Keratinocyte (primary cell): ENCODE results near the gene VAX1. TPM values are rescaled to one million over a fixed set of nuclear protein-coding genes. Genes with fewer than 3 reads are reported as not detected.

Experiments used
- DNase-seq: peaks from one replicate; pipeline ENCODE4 v3.0.0-alpha.2; 2011; ENCODE audit warnings: low read depth, missing footprints, low spot score
- FAIRE-seq: peaks from 2 replicates; lab custom pipeline; 2011; peaks lifted over from hg19 to GRCh38; lab: Jason Lieb, UNC
- H2AFZ ChIP-seq: 2 replicates; pipeline ENCODE4 v1.6.0; 2012; ENCODE audit warnings: low read length, control low read depth, inconsistent platforms; ENCODE audit not compliant: control insufficient read depth
- H3K27ac ChIP-seq: 2 replicates; pipeline ENCODE4 v1.5.1; 2011; ENCODE audit warnings: low read length; ENCODE audit not compliant: control insufficient read depth, insufficient read depth
- H3K27me3 ChIP-seq: 3 replicates; pipeline ENCODE4 v1.6.0; 2011; ENCODE audit warnings: low read length; ENCODE audit not compliant: control insufficient read depth, insufficient read depth; ENCODE audit errors: extremely low read depth
- H3K36me3 ChIP-seq, 2 experiments: 2 replicates in 1 of 2; 3 replicates in 1 of 2; pipeline ENCODE4 v1.5.1; 2011; ENCODE audit warnings: low read length in 2 of 2, mild to moderate bottlenecking in 1 of 2; ENCODE audit not compliant: control insufficient read depth in 2 of 2, insufficient read depth in 2 of 2; ENCODE audit errors: extremely low read depth in 1 of 2
- H3K4me1 ChIP-seq: 3 replicates; pipeline ENCODE4 v1.5.1; 2011; ENCODE audit warnings: low read length; ENCODE audit not compliant: control insufficient read depth, insufficient read depth; ENCODE audit errors: extremely low read depth
- H3K4me2 ChIP-seq: 3 replicates; pipeline ENCODE4 v1.6.0; 2011; ENCODE audit warnings: low read depth, low read length; ENCODE audit not compliant: control insufficient read depth, insufficient read depth; ENCODE audit errors: extremely low read depth
- H3K4me3 ChIP-seq, 3 experiments: fragments of 200-600 bp in 1 of 3; sonication (generic) in 1 of 3; 2 replicates in 2 of 3; 3 replicates in 1 of 3; pipeline ENCODE4 v1.5.1; 2011 to 2016; ENCODE audit warnings: low read length in 3 of 3, mild to moderate bottlenecking in 3 of 3, control low read depth in 2 of 3, inconsistent platforms in 1 of 3, low read depth in 1 of 3, mixed read lengths in 1 of 3, mixed run types in 1 of 3, moderate library complexity in 1 of 3; ENCODE audit not compliant: control insufficient read depth in 2 of 3, insufficient read depth in 2 of 3; ENCODE audit errors: extremely low read depth in 1 of 3
- H3K79me2 ChIP-seq: 2 replicates; pipeline ENCODE4 v1.6.0; 2012; ENCODE audit warnings: low read length; ENCODE audit not compliant: control insufficient read depth, insufficient read depth
- H3K9ac ChIP-seq: 3 replicates; pipeline ENCODE4 v1.6.0; 2011; ENCODE audit warnings: low read length; ENCODE audit not compliant: control insufficient read depth, insufficient read depth; ENCODE audit errors: extremely low read depth
- H3K9me1 ChIP-seq: 3 replicates; pipeline ENCODE4 v1.6.0; 2011; ENCODE audit warnings: low read length; ENCODE audit not compliant: control insufficient read depth, insufficient read depth; ENCODE audit errors: extremely low read depth
- H3K9me3 ChIP-seq: 2 replicates; pipeline ENCODE4 v1.5.1; 2012; ENCODE audit warnings: low read depth, low read length; ENCODE audit not compliant: control insufficient read depth
- H4K20me1 ChIP-seq: 3 replicates; pipeline ENCODE4 v1.6.0; 2011; ENCODE audit warnings: low read length; ENCODE audit not compliant: control insufficient read depth, insufficient read depth; ENCODE audit errors: extremely low read depth
- CTCF ChIP-seq, 3 experiments: IDR thresholded peaks in 1 of 3; conservative IDR thresholded peaks in 1 of 3; optimal IDR thresholded peaks in 1 of 3; 2 replicates in 2 of 3; 3 replicates in 1 of 3; pipeline versions ENCODE3 to v1.5.1; 2011; ENCODE audit warnings: low read length in 3 of 3, mild to moderate bottlenecking in 3 of 3, moderate library complexity in 2 of 3, control low read depth in 1 of 3, inconsistent platforms in 1 of 3; ENCODE audit not compliant: insufficient read depth in 2 of 3; ENCODE audit errors: extremely low read depth in 1 of 3
- EZH2 ChIP-seq: IDR thresholded peaks from one replicate; pipeline ENCODE4 v1.6.1; 2012; ENCODE audit warnings: inconsistent platforms, mild to moderate bottlenecking, low read length, moderate library complexity
- dilution Hi-C: fragments of 300-500 bp; cut with MboI; formaldehyde crosslinking; loops from one replicate; pipeline ENCODE4 v1.7.0; 2020; ENCODE audit warnings: low sequenced_read_pairs; ENCODE audit not compliant: extremely low pct_ligation_motif_present
- polyA plus RNA-seq, 5 experiments: library from polyadenylated mRNA; depleted of rRNA in 3 of 5; stranded (reverse) in 3 of 5; stranded (forward) in 1 of 5; unstranded in 1 of 5; fragments of >200 nt; gene quantifications; 1 replicate in 1 of 5; 2 replicates in 3 of 5; 3 replicates in 1 of 5; pipeline versions ENCODE4 v1.2.1 to v1.2.3, GENCODE V29; 2011 to 2012; ENCODE audit warnings: missing spikeins in 2 of 5, low read depth in 1 of 5, low replicate concordance in 1 of 5

The VAX1 gene
- polyA plus RNA-seq, 1 donor (not counting 4 experiments of a cell fraction or from before 2014, with no cell fraction given): not detected

- H3K9me1 ChIP-seq: no peaks in the 10 kb centered on the region
- dilution Hi-C loops: no loop called here
- H3K4me3 ChIP-seq: no peak overlapping the region
- no peak overlapping the region for H2AFZ ChIP-seq
- H3K9ac ChIP-seq: no peak overlapping the region
- H4K20me1 ChIP-seq: peaks cover 3% of the 10 kb centered on the region
- H3K79me2 ChIP-seq: no peaks in the 10 kb centered on the region
- no peak overlapping the region for H3K27ac ChIP-seq
- DNase-seq (no peak), FAIRE-seq (peak; percentile 72)
- H3K4me2 ChIP-seq: peak overlapping the region; percentile 14
- H3K4me1 ChIP-seq: peaks cover 10% of the 10 kb centered on the region
- no peaks in the 10 kb centered on the region for H3K36me3 ChIP-seq
- no peaks in the 10 kb centered on the region for H3K9me3 ChIP-seq
- TF ChIP-seq EZH2 (peak; percentile 58), CTCF (optimal IDR thresholded peaks at IDR 0.05 in 1 of 3, IDR thresholded peaks at IDR 0.05 in 1 of 3, conservative IDR thresholded peaks at IDR 0.05 in 1 of 3; ENCODE audit: extremely low read depth in 1 of 3, insufficient read depth in 2 of 3, low read length in 3 of 3) (no peak)
- peaks cover 91% of the 10 kb centered on the region for H3K27me3 ChIP-seq
Measured at GRCh38 chr10:117166418-117167345, 28.6 kb upstream of the VAX1 start.

- peak overlapping the region in 2 of 3 experiments; percentile 25 to 49 for H3K4me3 ChIP-seq
- no peak overlapping the region for H3K9ac ChIP-seq
- TF ChIP-seq EZH2 (peak; percentile 86), CTCF (optimal IDR thresholded peaks at IDR 0.05 in 1 of 3, IDR thresholded peaks at IDR 0.05 in 1 of 3, conservative IDR thresholded peaks at IDR 0.05 in 1 of 3; ENCODE audit: extremely low read depth in 1 of 3, insufficient read depth in 2 of 3, low read length in 3 of 3) (peak; percentile 61 to 86 (median 78))
- dilution Hi-C loops: no loop called here
- H3K4me2 ChIP-seq: peak overlapping the region; percentile 66
- H3K27me3 ChIP-seq: peaks cover 94% of the 10 kb centered on the region
- no peak overlapping the region for H2AFZ ChIP-seq
- no peaks in the 10 kb centered on the region for H3K36me3 ChIP-seq
- peaks cover 10% of the 10 kb centered on the region for H3K4me1 ChIP-seq
- H3K9me3 ChIP-seq: no peaks in the 10 kb centered on the region
- H4K20me1 ChIP-seq: peaks cover 3% of the 10 kb centered on the region
- H3K79me2 ChIP-seq: no peaks in the 10 kb centered on the region
- FAIRE-seq: no peak
- no peak for DNase-seq
- no peaks in the 10 kb centered on the region for H3K9me1 ChIP-seq
- no peak overlapping the region for H3K27ac ChIP-seq
Measured at GRCh38 chr10:117165538-117166417, 27.7 kb upstream of the VAX1 start.
